ENCODE results near the gene NNT.
"Not testable (repeated sequence)": the region's sequence is repeated elsewhere in the genome, so short reads cannot be mapped to it uniquely, and the experiment has no call there.

Gene NNT

GRCh38 chr5:43665749-43666148, 62.8 kb downstream of the NNT start:
- DNase-seq (ENCODE audit: low read depth in 2 of 2), result not testable (repeated sequence)

- DNase-seq (ENCODE audit: low read depth in 2 of 2), result not testable (repeated sequence)
Measured at GRCh38 chr5:43666728-43667127, 63.7 kb downstream of the NNT start.

GRCh38 chr5:43667379-43667778, 64.4 kb downstream of the NNT start:
- DNase-seq (ENCODE audit: low read depth in 2 of 2), result not testable (repeated sequence)

GRCh38 chr5:43674536-43674935, 71.6 kb downstream of the NNT start:
- no peak for DNase-seq (ENCODE audit: low read depth in 2 of 2)

GRCh38 chr5:43675357-43675756, 72.4 kb downstream of the NNT start:
- no peak for DNase-seq (ENCODE audit: low read depth in 2 of 2)

- no peak for DNase-seq (ENCODE audit: low read depth in 2 of 2)
Measured at GRCh38 chr5:43676083-43676840, 73.3 kb downstream of the NNT start.

- DNase-seq (ENCODE audit: low read depth in 2 of 2), result no peak
Measured at GRCh38 chr5:43677253-43677652, 74.3 kb downstream of the NNT start.

- no peak for DNase-seq (ENCODE audit: low read depth in 2 of 2)
Measured at GRCh38 chr5:43679214-43679613, 76.2 kb downstream of the NNT start.

- no peak for DNase-seq (ENCODE audit: low read depth in 2 of 2)
Measured at GRCh38 chr5:43680286-43680685, 77.3 kb downstream of the NNT start.

GRCh38 chr5:43683884-43684471, 81.0 kb downstream of the NNT start:
- no peak for DNase-seq (ENCODE audit: low read depth in 2 of 2)

GRCh38 chr5:43685252-43685950, 82.4 kb downstream of the NNT start:
- DNase-seq (ENCODE audit: low read depth in 2 of 2), result no peak

GRCh38 chr5:43687275-43687674, 84.3 kb downstream of the NNT start:
- no peak for DNase-seq (ENCODE audit: low read depth in 2 of 2)

GRCh38 chr5:43691275-43691674, 88.3 kb downstream of the NNT start:
- DNase-seq (ENCODE audit: low read depth in 2 of 2), result no peak

- DNase-seq (ENCODE audit: low read depth in 2 of 2), result no peak
Measured at GRCh38 chr5:43691893-43692292, 88.9 kb downstream of the NNT start.

- no peak for DNase-seq (ENCODE audit: low read depth in 2 of 2)
Measured at GRCh38 chr5:43693411-43693810, 90.4 kb downstream of the NNT start.

- no peak for DNase-seq (ENCODE audit: low read depth in 2 of 2)
Measured at GRCh38 chr5:43694027-43694426, 91.0 kb downstream of the NNT start.

- DNase-seq (ENCODE audit: low read depth in 2 of 2), result not testable (repeated sequence)
Measured at GRCh38 chr5:43696444-43696843, 93.5 kb downstream of the NNT start.

GRCh38 chr5:43699910-43700309, 96.9 kb downstream of the NNT start:
- no peak for DNase-seq (ENCODE audit: low read depth in 2 of 2)

- DNase-seq (ENCODE audit: low read depth in 2 of 2), result no peak
Measured at GRCh38 chr5:43700601-43701000, 97.6 kb downstream of the NNT start.

GRCh38 chr5:43701227-43701626, 98.2 kb downstream of the NNT start:
- DNase-seq (ENCODE audit: low read depth in 2 of 2), result no peak

GRCh38 chr5:43702293-43702692, 99.3 kb downstream of the NNT start:
- DNase-seq (ENCODE audit: low read depth in 2 of 2), result no peak

GRCh38 chr5:43702815-43703214, 99.8 kb downstream of the NNT start:
- no peak for DNase-seq (ENCODE audit: low read depth in 2 of 2)

- DNase-seq (ENCODE audit: low read depth in 2 of 2), result no peak
Measured at GRCh38 chr5:43704243-43704642, 101.3 kb downstream of the NNT start.

Data from stimulated activated CD8-positive, alpha-beta memory T cell treated with anti-CD3 and anti-CD28 coated beads, Interleukin-7, amount 100 ng/mL, for 4 hours (primary cell).